DOHH2 (cell line): ENCODE data around the gene ACSS3.

Source experiments
- H3F3A ChIP-seq: fragments of 200-600 bp; sonication (generic), shearing (Covaris generic); 2 replicates; pipeline ENCODE4 v1.6.0; 2016; ENCODE audit warnings: antibody characterized with exemption, mild to moderate bottlenecking; ENCODE audit not compliant: control insufficient read depth, insufficient read depth
- H3K27ac ChIP-seq: fragments of 200-600 bp; sonication (generic); 2 replicates; pipeline ENCODE4 v1.5.1; 2014; ENCODE audit warnings: low read depth, mild to moderate bottlenecking, low read length, moderate library complexity
- H3K27me3 ChIP-seq: fragments of 200-600 bp; sonication (generic); 2 replicates; pipeline ENCODE4 v1.6.1; 2014; ENCODE audit warnings: mild to moderate bottlenecking, low read length, mixed read lengths; ENCODE audit not compliant: control insufficient read depth
- H3K36me3 ChIP-seq: fragments of 200-600 bp; sonication (generic); 2 replicates; pipeline ENCODE4 v1.6.1; 2014; ENCODE audit warnings: mild to moderate bottlenecking, low read length, moderate library complexity, mixed read lengths; ENCODE audit not compliant: control insufficient read depth
- H3K4me1 ChIP-seq: fragments of 200-600 bp; sonication (generic); 2 replicates; pipeline ENCODE4 v1.6.1; 2014; ENCODE audit warnings: mild to moderate bottlenecking, low read length, mixed read lengths; ENCODE audit not compliant: control insufficient read depth
- H3K4me2 ChIP-seq: fragments of 200-600 bp; sonication (generic); 2 replicates; pipeline ENCODE4 v1.6.0; 2014; ENCODE audit warnings: mild to moderate bottlenecking, low read length, moderate library complexity
- H3K4me3 ChIP-seq: fragments of 200-600 bp; sonication (generic); 2 replicates; pipeline ENCODE4 v1.5.1; 2014; ENCODE audit warnings: mild to moderate bottlenecking, low read length, mixed read lengths
- H3K79me2 ChIP-seq: fragments of 200-600 bp; sonication (generic); 2 replicates; pipeline ENCODE4 v1.6.1; 2014; ENCODE audit warnings: mild to moderate bottlenecking, low read length, mixed read lengths; ENCODE audit not compliant: control insufficient read depth
- H3K9me2 ChIP-seq: fragments of 200-600 bp; sonication (generic); replicated peaks from 2 replicates; pipeline ENCODE4 v1.6.1; 2014; ENCODE audit warnings: mild to moderate bottlenecking, low read length, mixed read lengths; ENCODE audit not compliant: control insufficient read depth
- H3K9me3 ChIP-seq: fragments of 200-600 bp; sonication (generic); 2 replicates; pipeline ENCODE4 v1.6.1; 2014; ENCODE audit warnings: antibody characterized with exemption, low read length, mixed read lengths; ENCODE audit not compliant: control insufficient read depth, insufficient read depth
- H4K20me1 ChIP-seq: fragments of 200-600 bp; sonication (generic); 2 replicates; pipeline ENCODE4 v1.6.0; 2014; ENCODE audit warnings: low read depth, mild to moderate bottlenecking, antibody characterized with exemption, low read length, moderate library complexity; ENCODE audit not compliant: control insufficient read depth, insufficient read depth
- EZH2phosphoT487 ChIP-seq: fragments of 200-600 bp; sonication (generic); IDR thresholded peaks from 2 replicates; pipeline ENCODE4 v1.6.1; 2017; ENCODE audit warnings: borderline replicate concordance, mild to moderate bottlenecking, antibody characterized with exemption, low read length, moderate library complexity, mixed read lengths
- TF ChIP-seq, protein P1 (sequence below): fragments of 200-600 bp; sonication (generic); IDR thresholded peaks from one replicate; pipeline ENCODE4 v1.5.1; 2014; ENCODE audit warnings: antibody characterized with exemption, mild to moderate bottlenecking, low read depth, low read length; ENCODE audit not compliant: poor library complexity, severe bottlenecking

ACSS3 gene

GRCh38 chr12:81257947-81258551 is 180.2 kb downstream of the ACSS3 start:
- no peak for TF ChIP-seq EZH2phosphoT487
- TF ChIP-seq, protein P1, sequence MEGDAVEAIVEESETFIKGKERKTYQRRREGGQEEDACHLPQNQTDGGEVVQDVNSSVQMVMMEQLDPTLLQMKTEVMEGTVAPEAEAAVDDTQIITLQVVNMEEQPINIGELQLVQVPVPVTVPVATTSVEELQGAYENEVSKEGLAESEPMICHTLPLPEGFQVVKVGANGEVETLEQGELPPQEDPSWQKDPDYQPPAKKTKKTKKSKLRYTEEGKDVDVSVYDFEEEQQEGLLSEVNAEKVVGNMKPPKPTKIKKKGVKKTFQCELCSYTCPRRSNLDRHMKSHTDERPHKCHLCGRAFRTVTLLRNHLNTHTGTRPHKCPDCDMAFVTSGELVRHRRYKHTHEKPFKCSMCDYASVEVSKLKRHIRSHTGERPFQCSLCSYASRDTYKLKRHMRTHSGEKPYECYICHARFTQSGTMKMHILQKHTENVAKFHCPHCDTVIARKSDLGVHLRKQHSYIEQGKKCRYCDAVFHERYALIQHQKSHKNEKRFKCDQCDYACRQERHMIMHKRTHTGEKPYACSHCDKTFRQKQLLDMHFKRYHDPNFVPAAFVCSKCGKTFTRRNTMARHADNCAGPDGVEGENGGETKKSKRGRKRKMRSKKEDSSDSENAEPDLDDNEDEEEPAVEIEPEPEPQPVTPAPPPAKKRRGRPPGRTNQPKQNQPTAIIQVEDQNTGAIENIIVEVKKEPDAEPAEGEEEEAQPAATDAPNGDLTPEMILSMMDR = peak; percentile 53
- no peak overlapping the region for H3K4me2 ChIP-seq
- H3K27me3 ChIP-seq = peaks cover 3% of the 10 kb centered on the region; the same call in 1 of the 2 replicates

GRCh38 chr12:81259360-81259759 is 181.5 kb downstream of the ACSS3 start:
- TF ChIP-seq EZH2phosphoT487 = no peak
- TF ChIP-seq, protein P1 = no peak
- H3K9me2 ChIP-seq = no peaks in the 10 kb centered on the region
- no peaks in the 10 kb centered on the region for H3K79me2 ChIP-seq
- peaks cover 3% of the 10 kb centered on the region; the same call in 1 of the 2 replicates for H3K27me3 ChIP-seq
- no peaks in the 10 kb centered on the region for H3F3A ChIP-seq
- no peak overlapping the region for H3K4me2 ChIP-seq
- no peaks in the 10 kb centered on the region for H3K9me3 ChIP-seq
- H3K27ac ChIP-seq = no peak overlapping the region
- no peak overlapping the region for H3K4me3 ChIP-seq
- no peaks in the 10 kb centered on the region for H3K36me3 ChIP-seq
- no peaks in the 10 kb centered on the region for H4K20me1 ChIP-seq
- no peaks in the 10 kb centered on the region for H3K4me1 ChIP-seq

More at GRCh38 chr12:81257947-81258551, 180.2 kb downstream of the ACSS3 start:
- Histone ChIP-seq H4K20me1 (no peaks in the 10 kb centered on the region), H3K27ac (no peak overlapping the region), H3K9me2 (no peaks in the 10 kb centered on the region), H3K4me3 (no peak overlapping the region), H3K4me1 (no peaks in the 10 kb centered on the region), H3K79me2 (no peaks in the 10 kb centered on the region), H3K36me3 (no peaks in the 10 kb centered on the region), H3K9me3 (no peaks in the 10 kb centered on the region), H3F3A (no peaks in the 10 kb centered on the region)

DNA sequence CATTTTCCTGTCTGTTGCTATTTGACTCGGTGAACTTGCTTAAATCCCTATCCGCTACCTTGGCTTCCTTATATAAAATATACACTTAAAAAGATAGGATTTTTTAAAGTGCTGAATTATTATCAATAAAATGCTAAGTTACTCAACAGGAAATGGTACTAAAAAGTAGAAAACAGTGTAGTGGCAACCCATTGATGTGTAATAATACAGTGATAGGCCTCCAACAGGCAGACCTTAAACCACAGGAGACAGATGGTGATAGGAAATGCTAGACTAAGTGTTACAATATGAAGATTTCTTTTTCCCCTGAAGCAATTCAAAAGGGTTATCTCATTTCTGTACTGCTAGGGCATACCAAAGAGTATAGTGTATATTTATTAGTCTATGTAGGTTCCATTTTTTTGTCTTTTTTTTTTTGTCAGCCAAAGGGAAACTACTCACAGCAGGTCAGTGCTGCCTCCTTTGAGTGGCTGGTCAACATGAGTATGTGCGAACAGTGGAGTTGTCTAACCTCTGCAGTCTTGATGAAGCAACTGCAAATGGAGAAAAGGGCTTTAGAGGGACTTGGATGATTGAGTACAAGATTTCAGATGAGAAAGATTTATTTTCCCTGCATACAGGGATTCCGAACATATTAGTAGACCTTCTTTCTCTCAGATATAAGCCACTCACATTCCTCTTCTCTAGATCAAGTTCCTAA is 183.8 kb downstream of the ACSS3 start:
- H4K20me1 ChIP-seq = no peaks in the 10 kb centered on the region
- H3K9me2 ChIP-seq = no peaks in the 10 kb centered on the region
- H3K4me1 ChIP-seq = no peaks in the 10 kb centered on the region
- no peak for TF ChIP-seq EZH2phosphoT487
- TF ChIP-seq, protein P1 = no peak
- no peaks in the 10 kb centered on the region for H3K79me2 ChIP-seq
- no peaks in the 10 kb centered on the region for H3K36me3 ChIP-seq
- no peaks in the 10 kb centered on the region for H3F3A ChIP-seq
- no peak overlapping the region for H3K4me3 ChIP-seq
- no peak overlapping the region for H3K4me2 ChIP-seq
- H3K27me3 ChIP-seq = peaks cover 3% of the 10 kb centered on the region; the same call in 1 of the 2 replicates
- H3K9me3 ChIP-seq = no peaks in the 10 kb centered on the region
- H3K27ac ChIP-seq = no peak overlapping the region
